GM12892 (cell line): Measurements from ENCODE around the gene SLC25A29.

Experiments used
- DNase-seq: peaks from one replicate; pipeline ENCODE4 v3.0.0; 2011; ENCODE audit not compliant: insufficient read length
- FAIRE-seq: peaks from 2 replicates; lab custom pipeline; 2011; peaks lifted over from hg19 to GRCh38; lab: Jason Lieb, UNC
- POLR2A ChIP-seq: IDR thresholded peaks from 2 replicates; pipeline ENCODE4 v1.6.1; 2011; ENCODE audit warnings: low read depth, low read length, control low read depth
- POLR2AphosphoS5 ChIP-seq: IDR thresholded peaks from 2 replicates; pipeline ENCODE4 v1.6.1; 2011; ENCODE audit warnings: low read depth, low read length, control low read depth
- TAF1 ChIP-seq: IDR thresholded peaks from 2 replicates; pipeline ENCODE4 v1.6.1; 2011; ENCODE audit warnings: low read depth, mild to moderate bottlenecking, control low read depth, low read length, borderline replicate concordance

SLC25A29 gene

GRCh38 chr14:100330007-100330344 lies 23.7 kb upstream of the SLC25A29 start:
- FAIRE-seq (no peak), DNase-seq (no peak)
- TF ChIP-seq POLR2AphosphoS5 (no peak), POLR2A (no peak), TAF1 (no peak)

- DNase-seq (no peak), FAIRE-seq (no peak)
- no peak for TF ChIP-seq POLR2AphosphoS5
- no peak for TF ChIP-seq POLR2A
- no peak for TF ChIP-seq TAF1
Observed at GRCh38 chr14:100329233-100330006, 23.2 kb upstream of the SLC25A29 start.

GRCh38 chr14:100328495-100329163 lies 22.4 kb upstream of the SLC25A29 start:
- TF ChIP-seq TAF1 (no peak), POLR2A (no peak), POLR2AphosphoS5 (no peak)
- no peak for DNase-seq
- no peak for FAIRE-seq

- no peak for FAIRE-seq
- TF ChIP-seq POLR2AphosphoS5, result no peak
- TF ChIP-seq POLR2A, result no peak
- no peak for TF ChIP-seq TAF1
- DNase-seq, result no peak
Observed at GRCh38 chr14:100327128-100327527, 20.9 kb upstream of the SLC25A29 start.

GRCh38 chr14:100325958-100326357 lies 19.7 kb upstream of the SLC25A29 start:
- TF ChIP-seq TAF1 (no peak), POLR2A (no peak), POLR2AphosphoS5 (no peak)
- FAIRE-seq (no peak), DNase-seq (no peak)

- DNase-seq (no peak), FAIRE-seq (no peak)
- TF ChIP-seq TAF1, result no peak
- TF ChIP-seq POLR2A, result no peak
- TF ChIP-seq POLR2AphosphoS5, result no peak
Observed at GRCh38 chr14:100325231-100325632, 19.0 kb upstream of the SLC25A29 start.

- DNase-seq, result no peak
- no peak for FAIRE-seq
- no peak for TF ChIP-seq TAF1
- no peak for TF ChIP-seq POLR2AphosphoS5
- TF ChIP-seq POLR2A, result no peak
Observed at GRCh38 chr14:100323942-100324307, 17.7 kb upstream of the SLC25A29 start.

GRCh38 chr14:100323121-100323941 lies 17.1 kb upstream of the SLC25A29 start, which contains the start of gene SLC25A47:
Gene SLC25A47 (plus strand): TSS chr14:100323339. CDS start chr14:100323415, 76 bp downstream.
- FAIRE-seq (no peak), DNase-seq (no peak)
- no peak for TF ChIP-seq TAF1
- TF ChIP-seq POLR2AphosphoS5, result no peak
- no peak for TF ChIP-seq POLR2A

- TF ChIP-seq POLR2A (no peak), TAF1 (no peak), POLR2AphosphoS5 (no peak)
- FAIRE-seq (no peak), DNase-seq (no peak)
Observed at GRCh38 chr14:100322138-100322957, 16.1 kb upstream of the SLC25A29 start.

- FAIRE-seq (no peak), DNase-seq (no peak)
- no peak for TF ChIP-seq POLR2A
- TF ChIP-seq TAF1, result no peak
- TF ChIP-seq POLR2AphosphoS5, result no peak
Observed at GRCh38 chr14:100321473-100322137, 15.4 kb upstream of the SLC25A29 start.
